Raji (cell line): Measurements from ENCODE around the gene ELANE.

Experiments used
- POLR2A ChIP-seq: IDR thresholded peaks from 2 replicates; pipeline ENCODE4 v1.6.1; 2011; ENCODE audit warnings: low read depth, low read length, control low read depth; ENCODE audit not compliant: insufficient read depth

ELANE gene

GRCh38 chr19:879711-880438 is 27.8 kb downstream of the ELANE start:
- TF ChIP-seq POLR2A: no peak

GRCh38 chr19:881385-882071 is 29.4 kb downstream of the ELANE start:
- TF ChIP-seq POLR2A: no peak

GRCh38 chr19:882871-883497 is 30.9 kb downstream of the ELANE start:
- no peak for TF ChIP-seq POLR2A

GRCh38 chr19:883661-884211 is 31.6 kb downstream of the ELANE start:
- no peak for TF ChIP-seq POLR2A

- TF ChIP-seq POLR2A: no peak
These were observed 32.5 kb downstream of the ELANE start for GRCh38 chr19:884420-885211.

- no peak for TF ChIP-seq POLR2A
These were observed 33.6 kb downstream of the ELANE start for GRCh38 chr19:885536-886224.

- TF ChIP-seq POLR2A: no peak
These were observed 35.0 kb downstream of the ELANE start for GRCh38 chr19:887072-887471.

GRCh38 chr19:887599-887998 is 35.5 kb downstream of the ELANE start:
- TF ChIP-seq POLR2A: no peak

- TF ChIP-seq POLR2A: no peak
These were observed 36.7 kb downstream of the ELANE start for GRCh38 chr19:888581-889385.

GRCh38 chr19:889662-890295 is 37.7 kb downstream of the ELANE start:
- no peak for TF ChIP-seq POLR2A

- no peak for TF ChIP-seq POLR2A
These were observed 38.7 kb downstream of the ELANE start for GRCh38 chr19:890831-891230.

GRCh38 chr19:892243-892893 is 40.3 kb downstream of the ELANE start:
- no peak for TF ChIP-seq POLR2A

- peak; percentile 82 for TF ChIP-seq POLR2A
These were observed 41.0 kb downstream of the ELANE start, which contains the start of the genes MED16 and RNU6-9 for GRCh38 chr19:892894-893689. MED16 (minus strand) TSS chr19:893187; CDS start chr19:891131, 2,056 bp downstream. RNU6-9 (plus strand) TSS chr19:893484.
